Astrocyte (in vitro differentiated cells and primary cell): Measurements from ENCODE around the gene NCOA3. TPM values are rescaled to one million over a fixed set of nuclear protein-coding genes. Genes with fewer than 3 reads are reported as not detected.

Experiments used
- DNase-seq: peaks from one replicate; pipeline ENCODE4 v3.0.0-alpha.2; 2010; ENCODE audit warnings: low read depth
- FAIRE-seq: peaks from 2 replicates; lab custom pipeline; 2011; peaks lifted over from hg19 to GRCh38; lab: Jason Lieb, UNC
- H2AFZ ChIP-seq: 2 replicates; pipeline ENCODE4 v1.6.0; 2012; ENCODE audit warnings: low read depth, low read length, inconsistent platforms
- H3K27ac ChIP-seq: 2 replicates; pipeline ENCODE4 v1.5.1; 2011; ENCODE audit warnings: low read depth, low read length, inconsistent platforms
- H3K27me3 ChIP-seq: 2 replicates; pipeline ENCODE4 v1.6.0; 2011; ENCODE audit warnings: low read length, inconsistent platforms; ENCODE audit not compliant: insufficient read depth
- H3K36me3 ChIP-seq: 2 replicates; pipeline ENCODE4 v1.5.1; 2011; ENCODE audit warnings: low read length, inconsistent platforms; ENCODE audit not compliant: insufficient read depth
- H3K4me1 ChIP-seq: 2 replicates; pipeline ENCODE4 v1.5.1; 2011; ENCODE audit warnings: low read length, inconsistent platforms; ENCODE audit not compliant: insufficient read depth
- H3K4me2 ChIP-seq: 2 replicates; pipeline ENCODE4 v1.6.0; 2012; ENCODE audit warnings: low read length, inconsistent platforms
- H3K4me3 ChIP-seq: 2 replicates; pipeline ENCODE4 v1.5.1; 2011; ENCODE audit warnings: low read depth, mild to moderate bottlenecking, low read length, inconsistent platforms; ENCODE audit not compliant: insufficient read depth
- H3K79me2 ChIP-seq: 2 replicates; pipeline ENCODE4 v1.6.0; 2012; ENCODE audit warnings: mild to moderate bottlenecking, low read length, inconsistent platforms; ENCODE audit not compliant: insufficient read depth
- H3K9ac ChIP-seq: 2 replicates; pipeline ENCODE4 v1.6.0; 2012; ENCODE audit warnings: mild to moderate bottlenecking, low read length, inconsistent platforms
- H3K9me3 ChIP-seq: 2 replicates; pipeline ENCODE4 v1.5.1; 2012; ENCODE audit warnings: low read depth, mild to moderate bottlenecking, low read length, inconsistent platforms; ENCODE audit not compliant: insufficient read depth
- H4K20me1 ChIP-seq: 2 replicates; pipeline ENCODE4 v1.6.0; 2012; ENCODE audit warnings: low read length, inconsistent platforms; ENCODE audit not compliant: insufficient read depth
- H3K27ac Mint-ChIP-seq: one replicate; pipeline ENCODE4 v1.8.0; 2021; ENCODE audit warnings: mild to moderate bottlenecking, mixed read lengths; ENCODE audit not compliant: unreplicated experiment
- H3K27me3 Mint-ChIP-seq: one replicate; pipeline ENCODE4 v1.8.0; 2021; ENCODE audit warnings: low read depth, mixed read lengths; ENCODE audit not compliant: unreplicated experiment
- H3K36me3 Mint-ChIP-seq: one replicate; pipeline ENCODE4 v1.8.0; 2021; ENCODE audit warnings: low read depth, mixed read lengths; ENCODE audit not compliant: unreplicated experiment
- H3K4me1 Mint-ChIP-seq: one replicate; pipeline ENCODE4 v1.8.0; 2021; ENCODE audit warnings: low read depth, mixed read lengths; ENCODE audit not compliant: unreplicated experiment
- H3K4me3 Mint-ChIP-seq: one replicate; pipeline ENCODE4 v1.8.0; 2021; ENCODE audit warnings: mild to moderate bottlenecking, moderate library complexity, mixed read lengths; ENCODE audit not compliant: unreplicated experiment
- H3K9me3 Mint-ChIP-seq: one replicate; pipeline ENCODE4 v1.8.0; 2021; ENCODE audit warnings: mild to moderate bottlenecking, mixed read lengths; ENCODE audit not compliant: unreplicated experiment
- EZH2 ChIP-seq: IDR thresholded peaks from 2 replicates; pipeline ENCODE4 v1.6.1; 2012; ENCODE audit warnings: mild to moderate bottlenecking, low read length, inconsistent platforms; ENCODE audit not compliant: insufficient read depth
- total RNA-seq: library from RNA; stranded (reverse); gene quantifications from 2 replicates; pipeline ENCODE4 v1.2.1, GENCODE V29; 2021
- TF ChIP-seq, protein P1 (sequence below): IDR thresholded peaks from 2 replicates; pipeline ENCODE4 v1.5.1; 2011; ENCODE audit warnings: low read depth, mild to moderate bottlenecking, inconsistent platforms, low read length, moderate library complexity; ENCODE audit not compliant: insufficient read depth

NCOA3 gene
- total RNA-seq, 1 donor from 2014 or later: 30.5 TPM

DNA sequence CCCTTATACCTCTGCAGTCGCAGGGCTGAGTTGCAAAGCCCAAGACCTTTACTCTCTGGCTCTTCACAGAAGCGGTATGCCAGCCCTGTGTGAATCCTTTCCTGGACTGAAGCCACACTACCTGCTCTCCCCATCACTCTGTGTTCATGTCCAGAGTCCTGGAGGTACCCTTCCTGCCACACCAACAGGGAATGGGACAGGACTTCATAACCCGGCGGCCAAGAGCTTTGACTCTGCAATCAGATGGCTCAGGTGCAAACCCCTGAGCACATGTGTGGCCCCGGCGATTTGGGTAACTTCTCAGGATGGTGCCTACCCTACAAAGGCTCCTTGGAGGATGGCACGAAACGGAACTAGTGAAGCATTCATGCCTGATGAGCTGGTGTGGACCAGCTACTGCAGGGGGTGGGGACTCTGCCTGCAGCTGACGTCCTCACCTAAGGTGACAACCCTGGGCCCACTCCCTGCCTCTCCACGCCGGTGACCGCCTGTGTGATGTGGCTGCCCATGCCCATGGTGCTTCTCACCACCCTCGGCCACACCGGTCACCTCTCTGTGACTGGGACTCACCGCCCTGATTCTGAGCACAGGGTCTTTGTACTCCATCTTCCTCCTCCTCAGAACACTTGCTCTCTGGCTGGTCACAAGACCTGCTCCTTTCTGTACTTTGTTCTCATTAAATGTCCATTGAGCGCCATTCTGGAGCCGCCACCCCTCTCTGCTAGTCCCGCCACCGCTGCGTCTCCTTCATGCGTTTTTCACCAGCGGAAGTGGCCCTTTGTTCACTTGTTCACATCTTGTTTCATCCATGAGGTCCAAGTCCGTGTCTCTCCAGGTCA lies 166.8 kb downstream of the NCOA3 start:
- FAIRE-seq: no peak
- Histone ChIP-seq H3K4me2 (no peak overlapping the region), H3K9ac (no peak overlapping the region), H3K9me3 (no peaks in the 10 kb centered on the region), H3K36me3 (no peaks in the 10 kb centered on the region), H2AFZ (no peak overlapping the region), H3K4me3 (no peak overlapping the region), H3K4me1 (no peaks in the 10 kb centered on the region), H3K79me2 (no peaks in the 10 kb centered on the region), H4K20me1 (peaks cover 7% of the 10 kb centered on the region), H3K27me3 (no peaks in the 10 kb centered on the region), H3K27ac (no peak overlapping the region)
- Mint-ChIP-seq H3K36me3 (peaks cover 11% of the 10 kb centered on the region), H3K27me3 (peaks cover 3% of the 10 kb centered on the region), H3K9me3 (no peaks in the 10 kb centered on the region), H3K4me3 (peak overlapping the region; percentile 20), H3K4me1 (peaks cover 1% of the 10 kb centered on the region), H3K27ac (no peak overlapping the region)
- TF ChIP-seq, protein P1, sequence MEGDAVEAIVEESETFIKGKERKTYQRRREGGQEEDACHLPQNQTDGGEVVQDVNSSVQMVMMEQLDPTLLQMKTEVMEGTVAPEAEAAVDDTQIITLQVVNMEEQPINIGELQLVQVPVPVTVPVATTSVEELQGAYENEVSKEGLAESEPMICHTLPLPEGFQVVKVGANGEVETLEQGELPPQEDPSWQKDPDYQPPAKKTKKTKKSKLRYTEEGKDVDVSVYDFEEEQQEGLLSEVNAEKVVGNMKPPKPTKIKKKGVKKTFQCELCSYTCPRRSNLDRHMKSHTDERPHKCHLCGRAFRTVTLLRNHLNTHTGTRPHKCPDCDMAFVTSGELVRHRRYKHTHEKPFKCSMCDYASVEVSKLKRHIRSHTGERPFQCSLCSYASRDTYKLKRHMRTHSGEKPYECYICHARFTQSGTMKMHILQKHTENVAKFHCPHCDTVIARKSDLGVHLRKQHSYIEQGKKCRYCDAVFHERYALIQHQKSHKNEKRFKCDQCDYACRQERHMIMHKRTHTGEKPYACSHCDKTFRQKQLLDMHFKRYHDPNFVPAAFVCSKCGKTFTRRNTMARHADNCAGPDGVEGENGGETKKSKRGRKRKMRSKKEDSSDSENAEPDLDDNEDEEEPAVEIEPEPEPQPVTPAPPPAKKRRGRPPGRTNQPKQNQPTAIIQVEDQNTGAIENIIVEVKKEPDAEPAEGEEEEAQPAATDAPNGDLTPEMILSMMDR: no peak
- TF ChIP-seq EZH2: no peak
- DNase-seq: no peak

DNA sequence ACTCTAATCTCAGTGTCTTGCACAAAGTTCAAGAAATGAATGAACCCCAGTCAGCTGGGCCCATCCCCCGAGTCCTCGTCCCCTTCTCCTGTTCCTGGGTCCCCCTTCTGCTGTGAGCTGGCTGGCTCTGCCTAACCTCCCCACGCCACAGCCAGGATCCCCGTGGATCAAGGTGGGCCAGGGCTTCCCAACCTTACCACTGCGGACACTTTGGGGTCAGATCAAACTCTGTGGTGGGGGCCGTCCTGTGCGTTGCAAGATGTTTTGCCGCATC lies 167.4 kb downstream of the NCOA3 start:
- H3K79me2 ChIP-seq: no peaks in the 10 kb centered on the region
- H3K4me1 ChIP-seq: no peaks in the 10 kb centered on the region
- peaks cover 3% of the 10 kb centered on the region for H4K20me1 ChIP-seq
- H3K4me3 ChIP-seq: no peak overlapping the region
- no peak overlapping the region for H2AFZ ChIP-seq
- no peaks in the 10 kb centered on the region for H3K36me3 ChIP-seq
- no peaks in the 10 kb centered on the region for H3K27me3 ChIP-seq
- H3K27ac ChIP-seq: no peak overlapping the region
- no peaks in the 10 kb centered on the region for H3K9me3 ChIP-seq
- Mint-ChIP-seq H3K36me3 (peaks cover 8% of the 10 kb centered on the region), H3K4me3 (peak overlapping the region; percentile 20), H3K27me3 (peaks cover 5% of the 10 kb centered on the region), H3K27ac (no peak overlapping the region), H3K4me1 (peaks cover 1% of the 10 kb centered on the region), H3K9me3 (no peaks in the 10 kb centered on the region)
- no peak overlapping the region for H3K4me2 ChIP-seq
- H3K9ac ChIP-seq: no peak overlapping the region
- TF ChIP-seq, protein P1: no peak
- no peak for DNase-seq
- FAIRE-seq: no peak

DNA sequence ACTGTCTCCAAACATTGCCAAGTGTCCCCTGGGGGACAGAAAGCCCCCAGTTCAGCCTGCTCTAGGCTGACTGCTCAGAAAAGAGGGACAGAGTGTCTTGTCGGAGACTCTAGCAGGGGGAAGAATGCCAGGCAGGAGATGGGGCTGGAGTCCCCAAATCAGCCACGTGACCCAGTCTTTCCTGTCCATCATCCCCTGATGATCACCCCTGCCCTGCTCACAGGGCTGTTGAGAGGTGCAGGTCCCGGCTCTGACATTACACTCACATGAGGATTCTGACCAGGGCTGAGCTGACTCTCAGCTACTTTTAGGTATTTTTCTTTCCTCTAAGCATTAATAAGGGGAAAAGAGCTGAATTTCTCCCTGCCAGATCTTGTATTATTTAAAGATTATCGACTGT lies 167.8 kb downstream of the NCOA3 start:
- no peak for FAIRE-seq

More for the DNA sequence above, 167.8 kb downstream of the NCOA3 start:
- TF ChIP-seq EZH2: no peak
- TF ChIP-seq, protein P1: no peak
- Histone ChIP-seq H3K4me2 (no peak overlapping the region), H3K79me2 (no peaks in the 10 kb centered on the region), H3K27ac (no peak overlapping the region), H3K4me1 (no peaks in the 10 kb centered on the region), H3K9ac (no peak overlapping the region), H2AFZ (no peak overlapping the region), H4K20me1 (no peaks in the 10 kb centered on the region), H3K4me3 (no peak overlapping the region), H3K9me3 (no peaks in the 10 kb centered on the region), H3K27me3 (no peaks in the 10 kb centered on the region), H3K36me3 (no peaks in the 10 kb centered on the region)
- Mint-ChIP-seq H3K36me3 (peaks cover 8% of the 10 kb centered on the region), H3K4me1 (peaks cover 1% of the 10 kb centered on the region), H3K27ac (no peak overlapping the region), H3K4me3 (no peak overlapping the region), H3K9me3 (no peaks in the 10 kb centered on the region), H3K27me3 (peaks cover 5% of the 10 kb centered on the region)
- DNase-seq: no peak
